ENCODE results near the gene ZFHX3.

The ZFHX3 gene

DNA sequence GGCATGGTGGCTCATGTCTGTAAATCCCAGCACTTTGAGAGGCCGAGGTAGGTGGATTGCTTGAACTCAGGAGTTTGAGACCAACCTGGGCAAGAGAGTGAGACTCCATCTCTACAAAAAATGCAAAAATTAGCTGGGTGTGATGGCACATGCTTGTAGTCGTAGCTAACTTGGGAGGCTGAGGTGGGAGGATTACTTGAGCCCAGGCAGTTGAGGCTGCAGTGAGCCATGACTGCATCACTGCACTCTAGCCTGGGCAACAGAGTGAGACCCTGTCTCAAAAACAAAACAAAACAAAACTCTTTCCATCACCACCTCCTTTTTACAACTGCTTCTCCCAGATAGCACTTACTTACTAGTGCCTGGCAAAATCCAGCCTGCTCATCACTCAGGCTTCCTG is 214.0 kb downstream of the ZFHX3 start:
- no peak for DNase-seq (ENCODE audit: low read depth in 2 of 2, low spot score in 1 of 2)

DNA sequence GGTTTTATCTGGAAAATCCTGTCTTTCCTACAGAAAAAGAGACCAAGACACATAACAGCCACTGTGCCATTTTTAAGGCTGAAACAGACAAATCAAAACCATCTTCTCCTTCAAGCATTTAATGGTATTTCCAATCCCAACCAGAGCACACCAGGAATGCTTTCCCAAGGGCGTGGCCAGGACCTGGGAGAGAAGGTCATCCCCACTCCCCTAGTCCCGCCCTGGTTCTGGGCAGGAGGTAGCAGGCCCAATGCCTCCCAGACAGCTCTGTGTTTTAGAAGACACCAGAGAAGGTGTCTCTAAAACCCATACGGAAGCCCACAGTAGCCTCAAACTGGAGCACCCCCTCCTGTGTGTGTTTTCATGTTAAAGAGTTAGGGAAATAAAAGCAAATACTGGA is 214.4 kb downstream of the ZFHX3 start:
- no peak for DNase-seq (ENCODE audit: low read depth in 2 of 2, low spot score in 1 of 2)

DNA sequence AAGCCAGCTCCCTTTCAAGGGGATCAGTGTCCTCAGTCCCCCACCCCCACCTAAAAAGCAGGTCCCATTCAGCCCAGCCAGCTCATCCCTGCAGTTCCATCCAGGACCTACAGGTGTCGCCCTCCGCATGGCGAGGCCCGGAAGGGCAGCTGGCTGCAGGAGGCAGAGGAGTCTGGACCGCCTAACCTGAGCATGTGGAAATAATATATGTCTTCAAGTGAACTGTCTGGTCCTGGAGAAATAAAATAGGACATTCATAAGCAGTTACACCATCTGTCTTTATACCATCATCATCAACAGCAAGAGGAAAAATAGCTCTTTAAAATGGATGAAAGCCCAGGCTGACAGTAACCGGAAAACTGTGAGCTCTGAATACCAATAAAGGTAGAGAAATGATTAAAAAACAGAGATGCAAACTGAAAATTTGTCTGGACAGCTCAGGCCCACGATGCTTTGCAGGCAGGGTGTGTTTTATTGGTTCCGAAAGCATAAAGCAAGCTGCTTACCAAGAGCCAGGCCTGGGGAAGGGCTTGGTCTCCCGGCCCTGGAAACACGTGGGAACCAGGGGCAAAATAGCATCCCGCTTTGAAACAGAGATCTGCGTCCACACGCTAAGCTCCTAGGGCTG is 215.2 kb downstream of the ZFHX3 start:
- peak; percentile 27 to 37 for DNase-seq (ENCODE audit: low read depth in 2 of 2, low spot score in 1 of 2)

DNA sequence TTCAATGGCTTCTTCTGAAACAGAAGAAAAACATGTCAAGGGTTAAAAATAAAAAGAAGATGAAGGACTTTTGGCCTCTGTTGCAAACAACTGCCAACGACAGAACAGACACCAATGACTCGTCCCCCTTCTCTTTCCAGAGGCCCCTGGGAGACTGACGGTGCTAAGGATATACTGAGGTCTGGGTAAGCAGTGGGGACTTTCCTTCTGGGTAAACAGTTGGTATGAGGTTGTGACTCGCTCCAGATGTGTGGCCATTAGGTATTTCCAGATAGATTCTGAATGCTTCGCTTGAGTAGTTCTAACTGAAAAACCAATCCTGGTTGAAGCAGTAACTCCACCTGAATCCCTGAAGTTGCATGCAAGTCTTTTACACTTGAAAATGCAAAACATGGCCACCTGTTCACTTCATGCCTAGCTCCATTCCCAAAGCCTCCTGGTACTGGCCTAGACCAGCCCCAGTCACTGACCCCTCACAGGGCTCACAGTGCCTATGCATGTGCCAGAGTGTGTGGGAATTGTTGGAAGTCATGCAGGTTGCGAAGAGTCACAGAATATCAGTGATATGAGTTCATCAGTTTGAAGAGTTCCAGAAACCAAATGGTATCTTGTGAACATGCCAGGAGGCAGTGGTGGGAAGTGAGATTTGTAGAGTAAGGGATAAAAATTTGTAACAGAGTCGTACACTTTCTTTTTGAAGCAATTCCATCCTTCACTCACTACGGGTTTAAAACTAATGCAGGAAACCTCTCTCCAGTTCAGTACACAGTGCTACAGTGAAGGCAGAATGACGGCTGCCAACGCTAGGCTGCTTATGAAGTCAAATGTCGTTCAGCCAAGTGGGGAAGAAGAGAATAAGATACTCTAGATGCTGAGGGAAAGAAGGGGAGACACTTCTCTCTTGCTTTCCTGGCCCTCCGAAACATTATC is 217.8 kb downstream of the ZFHX3 start:
- no peak for DNase-seq (ENCODE audit: low read depth in 2 of 2, low spot score in 1 of 2)

GRCh38 chr16:72827866-72828265 is 220.1 kb downstream of the ZFHX3 start:
- DNase-seq (ENCODE audit: low read depth in 2 of 2, low spot score in 1 of 2), result no peak

DNA sequence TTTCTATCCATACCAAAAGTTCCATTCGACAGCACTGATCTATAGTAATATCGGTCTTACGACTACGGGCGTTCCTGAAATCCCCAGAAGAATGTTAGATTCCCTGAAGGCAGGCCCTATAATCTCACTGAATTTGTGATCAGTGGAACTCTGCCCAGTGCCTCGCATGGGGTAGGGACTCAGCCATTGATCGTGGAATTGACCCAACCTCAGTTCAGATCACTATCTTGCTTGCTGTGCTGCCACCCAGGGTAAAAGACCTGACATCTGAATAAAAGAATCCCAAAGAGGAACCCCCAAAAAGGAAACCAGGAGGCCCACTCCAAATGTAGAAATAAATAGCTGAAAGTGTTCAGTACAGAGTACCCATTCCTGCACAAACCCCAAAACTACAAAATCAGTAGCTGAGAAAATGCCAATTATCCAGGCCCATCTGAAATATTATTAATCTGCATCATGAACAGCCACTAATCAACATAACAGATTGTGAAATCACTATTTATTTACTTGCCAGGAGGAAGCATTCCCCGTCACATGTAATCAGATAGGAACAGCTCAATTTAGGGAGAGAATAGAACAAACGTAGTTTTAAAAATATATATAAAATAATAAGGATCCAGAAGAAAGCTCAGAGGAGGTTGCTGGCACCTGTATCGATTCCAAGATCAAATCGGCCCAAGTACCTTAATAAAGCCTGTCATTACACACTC is 221.9 kb downstream of the ZFHX3 start:
- no peak for DNase-seq (ENCODE audit: low read depth in 2 of 2, low spot score in 1 of 2)

DNA sequence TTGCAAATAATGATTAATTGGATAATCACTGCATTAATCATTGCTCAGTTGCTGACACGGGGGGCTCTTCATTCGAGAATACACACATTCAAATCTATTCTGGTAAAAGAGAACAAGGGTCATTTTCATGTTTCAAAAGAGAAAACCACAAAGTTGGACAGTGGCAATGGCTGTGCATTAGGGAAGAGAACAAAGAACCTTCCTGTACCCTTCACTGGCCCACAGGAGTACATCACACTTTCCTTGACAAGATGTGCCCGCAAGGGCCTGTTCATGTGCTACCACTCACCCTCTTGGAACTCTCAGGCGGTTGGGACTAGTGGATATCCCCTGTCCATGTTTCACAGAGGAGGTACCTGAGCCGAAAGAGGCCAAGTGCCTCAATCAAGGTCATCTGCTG is 223.2 kb downstream of the ZFHX3 start:
- no peak for DNase-seq (ENCODE audit: low read depth in 2 of 2, low spot score in 1 of 2)

DNA sequence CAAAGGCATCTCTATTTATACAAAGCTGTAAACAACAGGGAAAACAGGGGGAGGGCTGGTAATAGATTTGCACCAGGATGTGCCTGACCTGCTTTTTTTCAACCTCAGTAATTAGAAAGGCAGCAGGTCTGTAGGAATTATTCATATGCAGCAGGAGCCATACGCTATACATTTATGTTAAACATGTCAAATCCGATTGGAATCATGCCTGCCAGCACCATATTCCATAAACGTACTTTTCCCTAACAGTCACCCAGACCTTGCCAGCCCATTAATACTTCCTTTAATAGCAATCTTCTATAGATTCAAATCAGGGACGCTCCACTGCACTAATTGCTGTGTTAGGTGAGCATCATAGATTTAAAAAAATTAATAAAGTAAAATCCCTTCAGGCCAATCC is 223.9 kb downstream of the ZFHX3 start:
- no peak for DNase-seq (ENCODE audit: low read depth in 2 of 2, low spot score in 1 of 2)

DNA sequence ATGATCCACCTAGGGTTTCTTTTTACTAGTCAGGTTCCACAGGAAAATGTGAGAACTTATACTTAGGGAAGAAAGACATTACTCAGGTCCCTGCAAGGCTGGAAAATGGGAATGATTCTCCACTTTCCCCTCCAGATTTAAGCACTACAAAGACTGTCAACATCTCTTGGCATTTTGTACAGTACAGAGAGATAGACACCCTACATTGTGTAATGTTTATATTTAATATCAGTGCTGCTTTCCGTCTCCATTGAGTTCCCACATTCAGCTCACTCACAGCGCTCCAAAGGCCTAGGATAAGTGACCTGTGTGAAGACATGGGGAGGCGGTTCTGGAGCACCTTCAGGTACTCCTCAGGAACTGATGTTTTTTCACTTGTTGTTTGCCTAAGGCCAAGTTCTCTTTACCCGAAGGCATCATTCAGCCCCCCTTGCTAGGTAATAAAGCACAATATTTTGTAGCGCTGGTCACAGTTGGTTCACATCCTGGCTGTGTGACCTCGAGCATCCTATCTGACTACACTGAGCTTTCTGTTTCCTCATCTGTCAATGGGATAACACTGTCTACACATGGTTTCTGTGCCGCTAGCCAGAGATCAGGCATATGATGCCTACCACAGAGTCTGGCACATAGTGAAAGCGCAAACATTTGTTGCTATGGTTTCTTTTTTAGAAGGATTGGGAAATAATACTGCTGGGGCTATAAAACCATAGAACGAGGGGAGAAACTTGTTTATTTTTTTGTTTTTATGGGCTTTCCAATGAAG is 226.6 kb downstream of the ZFHX3 start:
- DNase-seq (ENCODE audit: low read depth in 2 of 2, low spot score in 1 of 2), result no peak

DNA sequence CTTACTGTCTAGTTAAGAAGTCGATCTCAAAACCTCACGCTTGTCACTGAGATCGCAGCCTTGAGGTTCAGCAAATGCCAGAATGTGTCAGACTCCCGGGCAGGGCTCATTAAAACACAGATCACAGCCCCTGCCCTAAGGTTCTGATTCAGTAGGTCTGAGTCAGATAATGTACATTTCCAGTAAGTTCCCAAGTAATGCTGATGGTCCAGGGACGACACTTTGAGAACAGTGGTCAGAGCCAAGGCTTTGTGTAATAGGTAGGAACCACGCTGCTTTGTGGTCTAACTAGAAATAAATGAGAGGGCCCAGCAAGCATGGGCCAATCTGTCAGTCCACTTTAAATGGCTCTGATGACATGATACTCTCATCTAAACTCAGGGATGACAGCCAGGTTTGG is 228.6 kb downstream of the ZFHX3 start:
- no peak for DNase-seq (ENCODE audit: low read depth in 2 of 2, low spot score in 1 of 2)

- no peak for DNase-seq (ENCODE audit: low read depth in 2 of 2, low spot score in 1 of 2)
These were observed 229.6 kb downstream of the ZFHX3 start for GRCh38 chr16:72818236-72818845.

GRCh38 chr16:72815348-72816318 is 232.3 kb downstream of the ZFHX3 start:
- DNase-seq (ENCODE audit: low read depth in 2 of 2, low spot score in 1 of 2), result no peak

GRCh38 chr16:72814226-72814625 is 233.7 kb downstream of the ZFHX3 start:
- no peak for DNase-seq (ENCODE audit: low read depth in 2 of 2, low spot score in 1 of 2)

DNA sequence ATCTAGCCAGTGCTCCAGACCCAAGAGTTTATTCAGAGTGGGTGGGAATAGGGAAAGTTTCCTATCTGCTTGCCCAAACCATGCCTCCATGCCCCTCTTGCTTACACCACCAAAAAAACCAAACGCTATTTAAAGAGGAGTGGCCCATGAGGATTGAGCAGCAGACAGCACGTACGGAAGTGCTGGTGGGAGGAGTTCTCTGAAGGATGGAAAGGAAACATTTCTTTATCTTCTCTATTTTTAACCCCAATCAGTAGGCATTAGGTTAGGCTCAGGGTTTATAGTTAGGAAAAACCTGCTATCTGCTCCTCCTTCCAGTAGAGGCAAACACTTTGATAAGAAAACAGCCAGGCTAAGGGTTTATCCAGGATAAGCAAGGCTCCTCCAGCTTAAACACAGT is 235.3 kb downstream of the ZFHX3 start:
- no peak for DNase-seq (ENCODE audit: low read depth in 2 of 2, low spot score in 1 of 2)

DNA sequence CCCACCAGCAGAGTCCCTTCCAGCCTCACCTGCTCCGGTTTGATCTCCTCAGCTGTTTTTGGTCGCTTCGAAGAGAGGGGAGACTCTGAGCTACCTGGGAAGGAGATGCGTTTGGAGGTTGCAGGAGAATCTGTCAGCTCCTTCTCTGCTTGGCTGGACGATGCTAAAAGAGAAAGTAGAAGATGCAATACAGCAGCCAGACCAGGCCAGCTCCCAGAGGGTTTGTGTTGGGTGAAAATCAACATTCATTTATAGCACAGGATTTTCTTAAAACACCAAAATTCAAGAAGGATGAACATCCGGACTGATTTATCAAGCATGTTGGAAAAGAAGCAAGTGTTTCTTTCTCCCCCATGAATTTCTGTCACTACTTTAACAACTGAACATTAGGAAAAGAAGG is 236.1 kb downstream of the ZFHX3 start:
- no peak for DNase-seq (ENCODE audit: low read depth in 2 of 2, low spot score in 1 of 2)

DNA sequence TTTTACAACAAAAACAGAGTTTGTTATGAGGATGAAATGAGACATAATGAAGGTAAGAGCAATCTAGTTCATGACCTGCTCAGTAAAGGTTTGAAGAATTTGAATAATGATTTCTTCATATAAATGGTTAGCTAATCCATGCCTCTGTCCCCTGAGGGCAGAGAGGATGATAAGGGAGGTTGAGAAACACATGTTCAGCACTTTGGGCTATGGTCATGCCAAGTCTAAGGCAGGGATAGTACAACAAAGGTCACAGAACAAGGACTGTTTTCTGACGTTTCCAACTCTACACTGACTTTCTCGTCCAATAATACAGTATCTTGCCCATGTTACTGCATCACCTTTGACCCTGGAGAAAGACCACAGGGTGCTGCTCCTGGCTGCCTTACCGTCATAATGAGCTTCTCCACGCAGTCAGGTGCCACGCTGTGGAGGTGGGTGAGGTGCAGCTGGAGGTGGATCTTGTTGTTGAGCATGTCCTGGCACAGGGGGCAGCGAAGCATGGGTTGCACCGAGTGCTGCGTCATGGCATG is 236.7 kb downstream of the ZFHX3 start:
- no peak for DNase-seq (ENCODE audit: low read depth in 2 of 2, low spot score in 1 of 2)

DNA sequence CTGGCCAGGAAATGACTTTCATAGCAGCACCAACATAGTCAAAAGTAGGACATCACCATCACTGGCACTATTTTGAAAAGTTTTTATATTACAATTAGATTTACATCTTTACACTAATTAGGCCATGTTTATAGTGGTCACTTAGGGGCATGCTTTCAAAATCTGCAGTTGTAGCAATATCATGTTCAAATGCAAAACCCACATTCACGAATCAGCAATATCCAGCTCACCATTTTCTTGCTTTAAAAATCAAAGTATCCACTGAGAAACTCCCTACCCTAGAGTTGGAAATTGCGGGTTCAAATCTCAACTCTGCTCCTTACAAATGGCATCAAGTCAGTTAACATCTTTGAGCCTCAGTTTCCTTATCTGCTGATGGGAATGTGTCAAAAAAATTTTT is 237.4 kb downstream of the ZFHX3 start:
- no peak for DNase-seq (ENCODE audit: low read depth in 2 of 2, low spot score in 1 of 2)

DNA sequence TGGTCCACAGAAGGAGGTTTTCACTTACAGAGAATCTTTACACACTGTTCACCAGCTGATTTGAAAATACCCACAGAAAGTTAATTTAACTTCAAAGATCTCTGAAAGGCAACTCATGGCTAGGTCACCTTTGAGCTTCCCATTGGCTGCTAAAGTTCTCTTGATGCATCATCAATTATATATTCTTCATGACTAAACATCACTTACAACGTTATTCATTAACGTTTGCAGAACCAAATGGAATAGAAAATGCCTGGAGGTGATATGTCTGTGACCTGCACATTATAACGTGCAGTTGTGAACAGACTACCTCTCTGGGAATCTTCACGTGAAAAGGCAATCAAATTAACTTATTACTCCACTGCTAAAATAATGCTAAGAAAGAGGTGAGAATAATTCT is 238.5 kb downstream of the ZFHX3 start:
- DNase-seq (ENCODE audit: low read depth in 2 of 2, low spot score in 1 of 2), result no peak

DNA sequence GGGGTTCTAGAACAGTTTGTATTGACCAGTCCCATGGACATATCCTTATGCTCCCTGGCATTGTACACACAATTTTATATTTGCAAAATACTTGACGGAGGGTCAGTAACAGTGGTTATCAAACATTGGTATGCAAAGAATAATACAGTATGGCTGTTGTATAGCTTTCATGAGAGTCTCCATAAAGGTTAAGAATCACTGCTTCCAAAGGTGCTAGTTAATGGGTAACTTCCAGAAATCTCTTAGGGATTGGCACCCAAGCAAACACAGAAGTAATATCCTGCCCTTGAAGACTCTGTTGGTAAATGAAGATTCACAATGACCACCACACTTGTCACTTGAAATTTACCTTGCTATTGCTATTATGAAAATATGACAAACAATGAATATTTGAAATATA is 239.2 kb downstream of the ZFHX3 start:
- no peak for DNase-seq (ENCODE audit: low read depth in 2 of 2, low spot score in 1 of 2)

Measured in stimulated activated CD8-positive, alpha-beta memory T cell treated with anti-CD3 and anti-CD28 coated beads, Interleukin-4, amount 100 ng/mL, for 4 hours (primary cell).